Renal cortical epithelial cell (primary cell): ENCODE data around the gene NAV2. TPM values are rescaled to one million over a fixed set of nuclear protein-coding genes. Genes with fewer than 3 reads are reported as not detected.

Experiments used
- DNase-seq: peaks from one replicate; pipeline ENCODE4 v3.0.0-alpha.2; 2011; ENCODE audit warnings: low read depth
- total RNA-seq: library from RNA; depleted of rRNA; stranded (reverse); fragments of >200 nt; gene quantifications from 2 replicates; pipeline ENCODE4 v1.2.3, GENCODE V29; 2014

Gene NAV2
- total RNA-seq, 1 donor from 2014 or later: 41.1 TPM

DNA sequence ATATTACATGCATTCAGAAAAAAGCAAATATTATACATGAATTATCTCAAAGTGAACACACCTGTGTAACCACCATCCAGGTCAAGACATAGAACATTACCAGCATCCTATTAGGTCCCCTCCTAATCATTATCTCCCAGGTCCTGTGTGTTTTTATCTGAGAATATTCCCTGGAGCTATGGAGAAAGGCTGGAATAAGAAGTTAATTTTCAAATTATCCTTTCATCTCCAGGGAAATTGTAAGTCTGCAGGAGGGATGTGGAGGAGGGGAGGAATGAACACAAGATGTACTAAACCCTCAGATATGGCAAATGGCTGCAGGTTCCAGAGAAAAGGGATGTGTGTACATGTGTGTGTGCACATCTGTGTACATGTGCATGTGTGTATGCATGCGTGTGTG is 25.2 kb upstream of the NAV2 start:
- no peak for DNase-seq

- DNase-seq: no peak
These were observed 23.2 kb upstream of the NAV2 start for GRCh38 chr11:19689281-19690000.

GRCh38 chr11:19690885-19691284 is 21.8 kb upstream of the NAV2 start:
- DNase-seq: no peak

GRCh38 chr11:19691815-19692500 is 20.7 kb upstream of the NAV2 start:
- no peak for DNase-seq

GRCh38 chr11:19693146-19693545 is 19.5 kb upstream of the NAV2 start:
- no peak for DNase-seq

- no peak for DNase-seq
These were observed 17.8 kb upstream of the NAV2 start for GRCh38 chr11:19694796-19695345.

- DNase-seq: no peak
These were observed 16.6 kb upstream of the NAV2 start for GRCh38 chr11:19696073-19696472.

DNA sequence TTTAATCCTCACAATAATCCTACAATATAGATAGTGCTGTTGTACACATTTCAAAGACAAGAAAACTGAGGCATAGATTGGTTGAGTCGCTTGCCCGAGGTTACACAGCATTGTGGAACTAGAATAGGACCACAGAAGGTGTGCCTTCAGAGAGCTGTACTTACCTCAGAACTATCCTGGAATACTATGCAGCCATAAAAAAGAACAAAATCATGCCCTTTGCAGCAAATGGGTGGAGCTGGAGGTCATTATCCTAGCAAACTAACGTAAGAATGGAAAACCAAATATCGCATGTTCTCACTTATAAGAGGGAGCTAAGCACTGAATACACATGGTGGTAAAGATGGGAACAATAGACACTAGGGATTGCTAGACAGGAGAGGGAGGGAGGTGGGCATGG is 15.7 kb upstream of the NAV2 start:
- DNase-seq: no peak

- DNase-seq: no peak
These were observed 14.9 kb upstream of the NAV2 start for GRCh38 chr11:19697721-19698121.

DNA sequence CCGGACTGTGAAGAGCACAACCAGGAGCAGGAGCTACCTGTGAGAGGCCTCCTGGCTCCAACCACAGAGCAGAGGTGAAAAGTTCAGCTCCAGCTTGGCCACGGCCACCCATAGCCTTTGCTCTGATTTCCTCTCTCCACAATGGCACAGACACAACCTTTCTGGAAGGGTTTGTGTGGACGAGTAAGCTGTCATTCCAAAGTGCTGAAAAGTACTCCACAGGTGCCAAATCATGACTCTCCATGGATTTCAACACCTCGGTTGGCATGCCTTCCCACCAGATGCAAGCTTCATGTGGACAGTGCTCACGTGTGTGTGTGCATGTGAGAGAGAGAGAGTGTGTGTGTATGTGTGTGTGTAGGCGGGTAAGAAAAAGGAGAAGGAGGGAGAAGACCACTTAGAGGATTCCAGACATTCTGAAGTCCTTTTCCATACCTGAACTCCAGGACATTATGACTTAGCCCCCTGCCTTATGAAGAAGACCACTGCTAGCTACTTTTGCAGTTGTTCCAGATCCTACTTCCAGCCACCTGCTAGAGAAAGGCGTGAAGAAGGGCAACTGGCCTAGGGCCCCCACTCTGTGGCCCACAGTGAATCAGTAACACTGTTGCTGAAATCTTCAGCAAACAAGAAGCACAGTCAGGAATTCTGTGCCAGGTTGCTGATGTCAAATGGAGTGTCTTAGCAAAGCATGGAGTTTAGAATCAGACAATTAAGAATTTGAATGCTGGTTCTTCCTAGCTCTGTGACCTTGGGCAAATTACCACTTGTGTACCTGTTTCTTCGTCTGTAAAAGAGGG is 13.9 kb upstream of the NAV2 start:
- DNase-seq: peak; percentile 64

DNA sequence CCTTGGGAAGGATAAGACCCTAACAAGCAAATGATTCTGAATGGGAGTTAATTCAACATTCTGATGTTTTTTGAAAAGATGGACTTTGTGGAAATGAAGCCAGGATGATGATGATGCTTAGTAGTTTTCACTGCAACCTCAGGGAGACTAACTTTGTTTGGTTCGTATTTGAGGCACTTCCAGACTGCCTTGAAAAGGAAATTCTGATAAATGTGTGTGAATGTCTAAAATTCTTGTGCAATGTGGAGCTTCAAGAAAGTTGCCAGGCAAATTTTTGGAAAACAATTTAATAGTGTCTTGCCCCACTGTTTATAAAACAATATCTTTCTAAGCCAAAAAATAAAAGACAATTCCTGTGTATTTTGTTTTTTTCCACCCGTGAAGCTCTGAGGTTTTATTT is 11.2 kb upstream of the NAV2 start:
- no peak for DNase-seq

GRCh38 chr11:19702620-19703019 is 10.0 kb upstream of the NAV2 start:
- DNase-seq: no peak

DNA sequence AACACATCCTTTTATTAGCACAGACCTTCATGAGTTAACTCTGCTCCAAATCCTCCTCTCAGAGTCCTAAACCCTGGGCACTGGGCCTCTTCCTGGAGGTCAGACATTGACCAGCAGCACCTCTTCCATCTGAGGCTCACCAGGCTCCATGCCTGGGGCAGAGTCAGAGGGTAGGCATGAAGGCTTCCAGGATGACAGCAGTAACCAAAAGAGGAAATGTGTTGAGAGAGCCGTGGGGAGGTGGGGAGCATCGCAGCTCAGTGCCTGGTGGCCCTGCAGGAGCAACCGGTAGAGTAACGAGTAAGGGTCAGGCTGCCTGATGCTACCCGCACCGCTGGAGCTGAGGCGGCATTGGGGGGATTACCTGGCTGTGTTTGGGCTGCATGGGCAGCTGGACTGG is 9.4 kb upstream of the NAV2 start:
- no peak for DNase-seq

- no peak for DNase-seq
These were observed 8.4 kb upstream of the NAV2 start for GRCh38 chr11:19704213-19704612.

- no peak for DNase-seq
These were observed 6.7 kb upstream of the NAV2 start for GRCh38 chr11:19705936-19706335.

DNA sequence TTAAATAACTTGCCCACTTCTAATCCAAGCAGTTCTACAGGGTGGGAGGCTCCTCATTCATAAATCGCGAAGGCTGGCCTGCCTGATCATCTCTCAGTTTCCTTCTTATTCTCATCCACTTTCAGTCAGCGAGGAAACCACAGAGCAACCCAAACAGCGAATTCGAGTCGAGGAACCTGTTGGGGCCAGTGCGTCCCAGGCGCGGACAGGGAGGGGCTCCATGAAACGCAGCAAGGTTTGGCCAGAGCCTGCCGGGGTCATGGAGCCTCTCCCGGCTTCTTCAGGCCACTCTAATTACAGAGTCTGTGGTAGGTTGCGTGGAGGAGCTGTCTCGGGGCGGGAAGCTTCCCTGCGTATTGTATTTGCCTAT is 741 bp upstream of the NAV2 start:
- DNase-seq: peak; percentile 14

DNA sequence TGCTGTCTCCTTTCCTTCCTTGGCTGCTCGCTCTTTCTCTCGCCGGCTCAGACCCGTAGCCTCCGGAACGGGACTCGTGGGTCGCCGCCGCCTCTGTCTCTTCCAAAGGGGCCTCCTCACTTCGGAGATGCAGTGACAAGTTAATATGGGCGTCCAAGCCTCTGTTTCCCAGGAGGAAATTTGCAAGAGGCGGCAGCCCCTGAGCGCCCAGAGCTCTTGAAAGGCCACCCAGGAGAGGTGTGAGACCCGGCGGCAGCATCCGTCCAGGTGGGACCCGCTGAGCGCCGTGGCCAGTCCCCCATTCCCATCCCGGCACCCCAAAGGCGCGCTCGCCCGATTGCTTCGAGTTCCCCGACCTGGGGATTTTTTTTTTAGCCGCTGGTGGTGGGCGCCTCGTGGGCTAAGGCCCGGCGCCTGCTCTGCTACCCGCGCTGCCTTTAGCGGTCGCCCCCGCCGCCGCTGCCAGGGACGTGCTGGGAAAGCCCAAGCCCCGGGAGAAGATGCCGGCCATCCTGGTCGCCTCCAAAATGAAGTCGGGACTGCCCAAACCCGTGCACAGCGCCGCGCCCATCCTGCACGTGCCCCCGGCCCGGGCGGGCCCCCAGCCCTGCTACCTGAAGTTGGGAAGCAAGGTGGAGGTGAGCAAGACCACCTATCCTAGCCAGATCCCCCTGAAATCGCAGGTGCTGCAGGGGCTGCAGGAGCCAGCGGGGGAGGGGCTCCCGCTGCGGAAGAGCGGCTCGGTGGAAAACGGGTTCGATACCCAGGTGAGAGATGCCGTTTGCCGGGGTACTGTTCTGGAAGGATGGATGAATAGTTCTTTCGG is 772 bp downstream of the NAV2 start:
- no peak for DNase-seq

GRCh38 chr11:19714022-19714386 is 1.4 kb downstream of the NAV2 start:
- no peak for DNase-seq

DNA sequence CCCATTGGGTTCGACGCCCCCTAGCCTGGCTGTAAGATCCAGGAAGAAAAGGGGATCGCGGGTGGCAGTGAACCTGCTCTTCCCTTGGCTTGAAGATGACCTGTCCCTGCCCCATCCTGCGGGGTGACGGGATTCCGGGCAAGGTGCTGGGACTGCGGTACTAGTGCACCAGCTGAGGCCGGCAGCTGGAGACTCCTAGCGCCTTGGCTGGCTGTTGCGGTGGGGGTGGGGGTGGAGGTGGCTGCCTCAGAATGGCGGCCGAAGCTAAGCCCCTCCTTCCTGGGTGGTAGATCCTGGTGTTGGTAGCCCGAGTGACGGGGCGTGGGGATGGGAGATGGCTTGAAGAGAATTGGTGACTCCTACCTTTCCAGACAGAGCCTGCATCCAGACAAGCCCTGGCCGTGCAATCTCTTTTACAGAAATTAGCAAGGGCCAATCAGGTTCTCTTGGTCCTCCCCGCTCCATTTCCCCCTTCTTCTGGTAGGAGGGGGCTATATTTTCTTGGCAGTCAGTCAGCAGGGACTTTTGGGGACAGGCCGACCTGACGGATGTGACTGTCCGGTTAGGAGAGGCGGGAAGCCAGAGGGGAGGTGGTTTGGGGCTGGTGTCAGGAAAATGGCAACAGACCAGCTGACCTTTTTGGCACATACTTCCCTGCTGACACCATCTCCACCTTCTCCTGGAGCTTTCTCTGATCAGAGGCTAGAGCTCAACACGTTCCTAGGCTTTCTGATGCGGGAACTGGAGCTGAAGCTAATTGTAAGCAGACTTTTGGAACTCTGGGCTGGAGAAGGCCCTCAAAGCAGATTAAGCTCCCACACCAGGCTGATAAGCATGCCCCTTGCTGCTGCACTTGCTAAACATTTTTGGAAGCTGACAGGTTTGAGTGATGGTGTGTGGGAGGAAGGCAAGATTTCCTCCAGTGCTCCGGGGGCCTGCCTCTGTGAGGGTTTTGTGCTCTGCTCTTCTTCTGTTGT is 2.0 kb downstream of the NAV2 start:
- DNase-seq: peak; percentile 59

DNA sequence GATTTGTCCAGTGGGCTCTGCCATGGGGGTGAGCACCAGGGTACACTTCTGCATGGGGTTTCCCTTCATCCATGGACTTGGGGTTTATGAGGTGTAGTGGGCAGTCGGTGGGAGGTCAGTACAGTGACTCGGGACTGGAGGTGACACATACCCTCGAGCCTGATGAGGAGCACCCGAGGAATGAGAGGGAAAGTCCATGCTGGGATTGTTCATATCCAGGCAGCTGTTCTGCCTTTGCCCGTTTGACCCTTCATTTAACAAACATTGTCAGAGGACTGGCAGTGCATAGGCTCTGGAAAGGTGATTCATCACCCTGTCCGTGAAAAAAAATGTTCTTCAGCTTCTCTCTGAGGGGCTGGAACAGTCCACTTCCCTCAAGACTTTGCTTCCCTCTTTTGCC is 2.7 kb downstream of the NAV2 start:
- peak; percentile 98 for DNase-seq

GRCh38 chr11:19718051-19718450 is 5.4 kb downstream of the NAV2 start:
- no peak for DNase-seq
